ENCODE measurements around the gene MGARP.
"Not testable (repeated sequence)": the region's sequence is repeated elsewhere in the genome, so short reads cannot be mapped to it uniquely, and the experiment has no call there.

The MGARP gene

DNA sequence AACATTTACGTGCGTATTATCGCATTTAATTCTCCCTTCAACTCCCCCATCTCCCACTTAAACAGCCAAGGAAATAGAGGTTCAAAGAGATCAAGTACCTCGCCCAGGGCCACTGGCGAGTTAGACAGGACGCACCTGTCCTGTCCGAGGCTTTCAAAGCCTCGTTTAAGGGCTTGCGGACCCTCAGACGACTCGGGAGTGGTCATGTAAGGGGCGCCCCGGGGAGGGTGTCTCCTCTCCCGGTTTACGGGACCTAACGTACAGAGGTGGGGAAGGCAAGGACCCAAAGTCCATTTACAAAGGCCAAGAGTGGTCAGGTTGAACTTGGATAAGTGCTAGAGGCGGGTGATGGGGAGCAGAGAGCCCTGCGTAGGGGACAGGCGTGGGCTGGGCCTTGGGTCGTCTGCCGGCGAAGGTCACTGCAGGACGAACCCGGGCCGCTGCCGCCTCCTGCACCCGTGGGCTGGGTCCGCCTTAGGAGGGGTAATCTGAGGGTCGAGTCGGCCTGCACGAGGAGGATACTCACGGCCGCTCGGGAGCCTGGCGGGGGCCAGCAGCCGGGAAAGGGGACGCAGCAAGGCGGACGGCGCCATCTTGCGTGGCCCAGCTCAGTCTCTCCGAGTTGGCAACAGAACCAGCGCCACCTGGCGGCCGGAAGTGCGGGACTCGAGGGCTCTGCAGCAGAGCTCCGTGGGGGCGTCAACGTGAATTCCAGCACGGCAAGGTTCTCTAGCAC is 15.3 kb upstream of the MGARP start:
- peak; percentile 92 for DNase-seq

DNA sequence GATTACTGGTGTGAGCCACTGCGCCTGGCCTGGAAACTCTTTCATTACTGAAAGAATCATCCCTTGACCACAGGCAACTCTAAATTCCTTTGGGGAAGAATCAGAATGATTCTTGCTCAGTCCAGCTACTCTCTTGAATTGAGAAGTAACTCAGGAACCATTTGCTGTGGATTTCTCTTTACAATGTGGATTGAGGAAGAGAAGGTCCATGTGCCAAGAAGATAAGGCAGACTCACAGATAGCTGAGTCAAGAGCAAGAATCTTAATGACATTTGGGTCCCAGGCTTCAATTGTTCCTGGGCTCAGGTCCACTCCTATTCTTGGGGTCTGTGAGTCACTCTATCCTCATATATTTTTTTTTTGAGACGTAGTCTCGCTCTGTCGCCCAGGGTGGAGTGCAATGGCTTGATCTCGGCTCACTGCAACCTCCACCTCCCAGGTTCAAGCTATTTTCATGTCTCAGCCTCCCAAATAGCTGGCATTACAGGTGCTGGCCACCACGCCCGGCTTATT is 6.2 kb upstream of the MGARP start:
- no peak for DNase-seq

GRCh38 chr4:139282721-139283075 is 2.7 kb upstream of the MGARP start:
- DNase-seq = no peak

DNA sequence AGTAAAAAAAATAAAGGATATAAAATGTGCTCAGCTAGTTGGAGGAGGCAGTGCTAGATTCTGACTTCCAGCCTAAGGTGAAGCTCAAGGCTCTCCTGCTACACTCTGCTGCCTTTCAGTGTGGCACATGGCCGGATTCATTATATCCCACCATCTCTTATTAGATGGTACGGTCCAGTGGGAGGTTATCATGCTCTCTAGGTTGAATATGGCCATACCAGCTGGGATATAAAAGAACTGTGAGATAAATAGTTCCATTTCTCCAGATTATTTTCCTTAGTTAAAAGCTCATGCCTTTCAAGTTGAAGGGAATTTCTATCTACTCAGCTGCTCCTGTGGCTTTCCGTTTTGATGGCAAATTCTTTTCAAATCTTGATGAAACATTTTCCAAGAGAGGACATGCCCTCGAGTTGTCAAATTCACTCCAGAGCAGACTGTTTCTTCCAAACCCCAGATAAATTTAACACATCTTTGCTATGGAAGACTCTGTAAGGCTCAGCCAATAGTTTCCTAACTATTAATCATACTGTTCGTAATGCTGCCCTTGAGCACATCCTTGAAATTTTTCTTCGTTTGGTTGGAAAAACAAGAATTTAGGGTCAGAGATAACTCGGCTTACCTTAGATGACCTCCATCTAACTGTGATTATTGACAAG is 2.2 kb upstream of the MGARP start:
- DNase-seq = no peak

GRCh38 chr4:139278912-139279759 is 889 bp downstream of the MGARP start:
- no peak for DNase-seq

DNA sequence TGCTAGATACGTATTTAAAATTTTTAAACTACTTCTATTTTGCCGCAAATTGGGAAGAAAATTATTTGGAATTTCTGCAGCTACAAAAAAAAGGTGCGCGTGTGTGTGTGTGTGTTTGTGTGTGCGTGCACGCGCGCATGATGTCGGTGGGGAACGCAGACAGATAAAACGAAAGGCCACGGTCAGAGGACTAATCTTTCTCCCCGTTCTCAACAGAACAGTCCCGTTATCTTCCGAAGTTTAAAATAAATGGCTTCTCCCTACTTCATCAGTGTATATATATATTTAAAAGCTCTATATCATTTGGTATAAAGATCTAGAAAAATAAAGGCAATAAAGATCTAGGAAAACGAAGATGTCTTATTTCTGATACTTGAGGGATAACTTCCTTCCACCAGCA is 1.5 kb downstream of the MGARP start:
- DNase-seq = no peak

DNA sequence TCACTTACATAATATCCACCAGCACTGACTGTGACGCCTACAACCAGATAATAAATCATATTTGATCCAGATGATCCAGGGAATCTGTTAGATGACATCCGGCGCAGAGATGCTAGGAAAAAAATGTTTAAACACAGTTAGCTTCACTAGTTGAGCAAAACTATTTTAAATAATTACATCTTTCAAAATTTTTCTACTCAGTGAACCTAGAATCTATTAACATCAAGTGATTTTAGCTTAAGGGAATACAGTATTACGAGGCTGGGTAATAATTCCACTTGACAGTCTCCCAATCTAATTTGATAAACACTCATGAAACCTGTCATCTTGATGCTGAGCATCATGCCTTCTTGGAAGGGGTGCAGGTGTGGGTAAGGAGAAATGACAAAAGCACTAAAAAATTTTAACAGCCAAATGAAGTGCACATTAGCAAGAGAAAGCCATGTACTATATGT is 4.7 kb downstream of the MGARP start:
- no peak for DNase-seq

DNA sequence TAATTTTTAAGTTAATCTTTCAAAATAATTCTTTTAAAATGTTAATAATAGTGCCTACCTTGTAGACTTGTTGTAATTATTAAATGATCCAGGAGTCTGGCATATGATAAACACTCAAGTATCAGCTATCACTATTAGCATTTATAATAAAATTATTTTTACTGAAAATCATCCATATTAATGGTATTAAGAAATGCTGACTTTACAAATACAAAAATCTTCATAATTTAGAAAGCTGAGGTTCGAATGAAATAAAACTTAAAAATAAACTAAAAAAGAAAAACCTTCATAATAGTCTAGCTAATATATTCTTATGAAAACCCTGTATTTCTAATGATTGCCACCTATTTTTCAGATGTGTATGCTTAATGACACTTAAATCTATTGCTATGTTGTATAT is 5.2 kb downstream of the MGARP start:
- no peak for DNase-seq

- no peak for DNase-seq
These were observed 6.2 kb downstream of the MGARP start for GRCh38 chr4:139273835-139274234.

- DNase-seq = no peak
These were observed 12.7 kb downstream of the MGARP start for GRCh38 chr4:139267301-139267700.

GRCh38 chr4:139266583-139267257 is 13.3 kb downstream of the MGARP start:
- DNase-seq = no peak

- DNase-seq = no peak
These were observed 13.8 kb downstream of the MGARP start for GRCh38 chr4:139266208-139266582.

- DNase-seq = no peak
These were observed 14.4 kb downstream of the MGARP start for GRCh38 chr4:139265654-139266053.

DNA sequence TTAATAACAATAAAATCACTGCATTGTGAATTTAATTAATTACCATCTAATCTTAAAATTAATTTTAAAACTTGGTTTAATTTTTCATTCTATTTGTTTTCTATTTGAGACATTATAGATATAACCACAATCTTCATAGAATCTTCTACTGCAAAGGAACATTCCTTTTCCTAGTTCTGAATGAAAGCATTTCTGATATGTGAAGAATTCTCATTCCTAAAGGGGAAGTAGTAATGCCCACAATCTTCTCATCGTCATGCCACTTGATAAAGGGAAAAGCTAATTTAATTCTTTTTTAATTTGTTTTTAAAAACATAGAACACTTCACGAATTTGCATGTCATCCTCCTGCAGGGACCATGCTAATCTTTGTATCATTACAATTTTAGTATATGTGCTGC is 23.7 kb downstream of the MGARP start:
- DNase-seq = no peak

GRCh38 chr4:139255581-139255980 is 24.4 kb downstream of the MGARP start:
- not testable (repeated sequence) for DNase-seq

DNA sequence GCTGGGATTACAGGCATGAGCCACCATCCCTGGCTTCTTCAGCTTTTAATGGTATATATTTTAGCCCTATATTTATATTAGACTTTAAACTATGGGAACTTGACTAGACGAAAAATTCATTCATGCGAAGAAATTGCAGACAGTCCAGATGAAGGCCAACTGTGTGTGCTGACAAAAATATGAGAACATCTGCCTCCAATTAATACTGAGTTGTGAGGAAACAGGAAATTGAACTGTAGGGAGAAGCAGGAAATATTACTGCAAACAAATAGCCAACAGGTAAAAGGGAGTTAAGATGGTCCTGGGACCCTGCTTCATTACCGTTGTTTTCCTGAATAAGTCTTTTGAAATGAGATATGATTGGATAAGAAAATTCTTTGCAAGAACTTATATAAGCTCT is 26.3 kb downstream of the MGARP start:
- no peak for DNase-seq

DNA sequence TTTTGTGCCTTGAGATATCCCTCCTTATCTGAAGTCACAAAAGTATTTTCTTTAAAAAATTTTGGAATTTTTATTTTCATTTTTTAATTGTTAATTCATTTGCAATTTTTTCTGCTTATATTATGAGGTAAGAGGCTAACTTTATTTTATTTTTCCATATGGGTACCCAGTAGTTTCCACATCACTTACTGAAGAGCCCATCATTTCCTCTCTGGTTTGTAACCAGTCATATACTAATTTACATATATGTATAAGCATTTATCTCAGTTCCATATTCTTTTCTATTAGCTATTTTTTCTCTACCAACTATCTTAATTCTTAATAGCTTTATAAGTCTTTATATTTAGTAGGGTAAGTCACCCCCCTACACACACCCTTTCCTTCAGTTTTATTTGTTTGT is 27.0 kb downstream of the MGARP start:
- DNase-seq = no peak

DNA sequence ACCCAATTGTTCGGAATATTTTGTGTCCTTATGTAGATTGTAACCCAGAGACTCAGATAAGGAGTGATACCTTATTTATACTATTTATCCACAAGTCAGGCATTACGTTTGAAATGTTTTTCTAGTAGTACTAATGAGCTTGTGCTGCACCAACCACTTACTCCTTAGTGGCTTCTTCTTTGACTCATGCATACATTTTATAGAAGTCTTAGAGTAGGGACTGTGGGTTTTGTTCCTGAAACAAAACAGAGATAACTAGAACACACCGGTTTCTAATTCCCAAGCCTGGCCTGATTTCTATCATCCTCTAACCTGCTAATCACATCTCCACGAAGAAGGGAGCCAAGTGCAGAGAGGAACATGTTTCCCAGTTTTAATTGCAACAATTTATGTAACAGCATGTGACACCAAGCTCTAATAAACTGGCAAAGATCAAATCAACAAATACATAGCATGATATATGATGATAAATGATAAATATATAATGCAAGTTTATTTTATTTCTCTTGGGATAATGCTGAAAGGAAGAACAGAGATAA is 32.3 kb downstream of the MGARP start:
- DNase-seq = no peak

DNA sequence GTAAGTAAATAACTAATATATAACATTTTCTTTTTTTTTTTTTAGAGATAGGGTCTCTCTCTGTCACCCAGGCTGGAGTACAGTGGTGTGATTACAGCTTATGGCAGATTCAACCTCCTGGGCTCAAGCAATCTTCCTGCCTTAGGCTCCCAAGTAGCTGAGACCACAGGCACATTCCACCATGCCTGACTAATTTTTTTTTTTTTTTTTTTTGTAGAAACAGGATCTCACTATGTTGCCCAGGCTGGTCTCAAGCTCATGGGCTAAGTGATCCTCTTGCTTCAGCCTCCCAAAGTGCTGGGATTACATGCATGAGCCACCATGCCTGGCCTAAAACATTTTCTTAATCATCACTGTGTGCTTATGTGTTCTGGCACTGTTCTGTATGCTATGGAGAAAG is 32.8 kb downstream of the MGARP start:
- no peak for DNase-seq

DNA sequence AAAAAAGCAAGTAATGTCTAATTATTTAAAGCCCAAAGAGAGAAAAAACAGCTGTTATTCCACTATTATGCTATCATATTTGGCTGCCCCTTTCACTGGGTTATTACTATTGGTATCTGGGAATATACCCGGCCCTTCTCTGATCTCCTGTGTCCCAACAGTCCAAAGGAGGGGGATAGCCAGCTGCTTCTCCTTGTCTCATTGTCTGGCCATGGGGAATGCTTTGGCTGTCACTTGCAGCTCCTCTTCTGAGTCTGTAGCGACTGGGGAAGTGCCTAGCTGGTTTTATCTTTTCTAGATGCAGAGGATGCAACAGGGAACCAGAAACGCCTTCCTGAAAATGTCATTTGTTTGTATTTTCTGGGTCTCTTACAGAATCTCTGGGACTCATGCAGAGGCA is 33.9 kb downstream of the MGARP start:
- no peak for DNase-seq

GRCh38 chr4:139245590-139245989 is 34.4 kb downstream of the MGARP start:
- DNase-seq = no peak

DNA sequence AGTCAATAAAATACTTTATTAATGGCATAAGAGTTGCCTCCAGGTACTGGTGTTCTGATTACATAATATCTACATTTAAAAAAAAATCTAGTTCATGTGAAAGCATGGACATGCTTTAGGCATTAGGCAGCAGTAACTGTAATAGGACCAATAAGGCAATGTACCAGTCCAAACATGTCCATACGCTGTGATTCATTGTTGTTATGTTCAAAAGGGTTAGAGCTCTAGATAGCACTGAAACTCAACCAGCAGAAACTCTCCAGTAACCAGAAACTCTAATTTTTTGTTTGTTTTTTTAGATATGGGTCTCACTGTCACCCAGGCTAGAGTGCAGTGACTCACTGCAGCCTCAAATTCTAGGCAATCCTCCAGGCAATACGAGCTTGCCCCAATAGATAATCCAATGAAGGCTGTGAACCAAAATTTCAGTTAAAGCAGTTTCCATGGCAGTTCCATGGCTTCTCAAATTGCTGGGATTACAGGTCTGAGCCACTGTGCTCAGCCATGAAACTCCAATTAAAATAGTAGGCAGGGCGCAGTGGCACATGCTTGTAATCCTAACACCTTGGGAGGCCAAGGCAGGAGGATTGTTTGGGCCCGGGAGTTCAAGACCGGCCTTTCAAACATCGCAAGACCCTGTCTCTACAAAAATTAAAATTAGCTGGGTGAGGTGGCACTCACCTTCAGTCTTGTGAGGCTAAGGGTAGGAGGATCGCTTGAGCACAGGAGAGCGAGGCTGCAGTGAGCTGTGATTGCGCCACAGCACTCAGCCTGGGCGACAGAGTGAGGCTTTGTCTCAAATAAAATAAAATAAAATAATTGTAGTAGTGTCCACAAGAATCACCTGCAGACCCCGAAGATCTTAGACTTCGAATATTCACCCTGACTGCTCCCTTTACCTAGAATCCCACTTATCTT is 36.3 kb downstream of the MGARP start:
- no peak for DNase-seq
